HepG2 (cell line): Measurements from ENCODE around the gene CYP2W1. TPM values are rescaled to one million over a fixed set of nuclear protein-coding genes. Genes with fewer than 3 reads are reported as not detected.
A peak's percentile ranks its signal among the peaks of the same experiment; 100 is the strongest.

Experiments used
- AGO1 ChIP-seq: fragments of 200-400 bp; formaldehyde crosslinking; IDR thresholded peaks from 2 replicates; pipeline ENCODE4 v1.6.1; 2017; ENCODE audit warnings: mild to moderate bottlenecking, low read depth, low read length, moderate library complexity; ENCODE audit not compliant: poor library complexity, severe bottlenecking
- EED ChIP-seq: sonication (generic); formaldehyde crosslinking; IDR thresholded peaks from 2 replicates; pipeline ENCODE4 v1.5.0; 2020; ENCODE audit warnings: mild to moderate bottlenecking, missing genetic modification reagents
- GLMP ChIP-seq: sonication (generic); formaldehyde crosslinking; IDR thresholded peaks from 2 replicates; pipeline ENCODE4 v1.9.0; 2021; ENCODE audit warnings: missing genetic modification reagents, mild to moderate bottlenecking, borderline replicate concordance
- PCBP1 ChIP-seq: fragments of 200-400 bp; formaldehyde crosslinking; IDR thresholded peaks from 2 replicates; pipeline ENCODE4 v1.6.1; 2017; ENCODE audit warnings: mild to moderate bottlenecking, low read depth, low read length, borderline replicate concordance
- TMF1 ChIP-seq: sonication (generic); formaldehyde crosslinking; IDR thresholded peaks from 2 replicates; pipeline ENCODE4 v1.8.1; 2022; ENCODE audit warnings: low read depth, missing genetic modification reagents
- ZBTB33 ChIP-seq: sonication (generic); formaldehyde crosslinking; IDR thresholded peaks from 2 replicates; pipeline ENCODE4 v1.4.0; 2020; ENCODE audit warnings: missing genetic modification reagents
- ZNF230 ChIP-seq: sonication (generic); formaldehyde crosslinking; IDR thresholded peaks from 2 replicates; pipeline ENCODE4 v1.4.0; 2020; ENCODE audit warnings: mild to moderate bottlenecking, missing genetic modification reagents
- ZNF501 ChIP-seq: sonication (generic); formaldehyde crosslinking; IDR thresholded peaks from 2 replicates; pipeline ENCODE4 v1.5.1; 2020; ENCODE audit warnings: mild to moderate bottlenecking, moderate library complexity, missing genetic modification reagents
- ZNF879 ChIP-seq: sonication (generic); formaldehyde crosslinking; IDR thresholded peaks from 2 replicates; pipeline ENCODE4 v1.8.1; 2023; ENCODE audit warnings: missing genetic modification reagents
- polyA plus RNA-seq, 8 experiments: library from polyadenylated mRNA; depleted of rRNA in 3 of 8; stranded (reverse) in 7 of 8; unstranded in 1 of 8; fragments of >200 nt; fragmentation: Illumina TruSeq in 4 of 8; extraction: Trizol in 4 of 8; gene quantifications; 2 replicates each; pipeline versions ENCODE4 v1.2.1 to v1.2.3, GENCODE V29; 2011 to 2016; ENCODE audit warnings: low read depth in 4 of 8, missing spikeins in 1 of 8, mixed read lengths in 1 of 8; ENCODE audit not compliant: insufficient read depth in 1 of 8
- total RNA-seq, 5 experiments: library from RNA; depleted of rRNA; stranded (reverse); fragments of >200 nt; fragmentation: Illumina TruSeq; extraction: Trizol; gene quantifications; 2 replicates each; pipeline ENCODE4 v1.2.3, GENCODE V29; 2016; ENCODE audit warnings: low read depth in 1 of 5
- TF ChIP-seq, protein P1 (sequence below): sonication (generic); formaldehyde crosslinking; IDR thresholded peaks from 2 replicates; pipeline ENCODE4 v1.4.0; 2020; ENCODE audit warnings: missing genetic modification reagents
- TF ChIP-seq, protein P2 (sequence below): sonication (generic); formaldehyde crosslinking; IDR thresholded peaks from 2 replicates; pipeline ENCODE4 v1.5.0; 2020; ENCODE audit warnings: missing genetic modification reagents
- TF ChIP-seq, protein P3 (sequence below): IDR thresholded peaks from 2 replicates; pipeline ENCODE4 v1.6.1; 2016; ENCODE audit warnings: low read depth, borderline replicate concordance
- TF ChIP-seq, protein P4 (sequence below), 2 experiments: sonication (generic) in 1 of 2; formaldehyde crosslinking in 1 of 2; IDR thresholded peaks; 2 replicates each; pipeline versions ENCODE4 v1.5.1 to v1.6.1; 2011 to 2020; ENCODE audit warnings: borderline replicate concordance in 1 of 2, low read depth in 1 of 2, low read length in 1 of 2, mild to moderate bottlenecking in 1 of 2, missing genetic modification reagents in 1 of 2, moderate library complexity in 1 of 2
- TF ChIP-seq, protein P5 (sequence below): sonication (generic); formaldehyde crosslinking; IDR thresholded peaks from 2 replicates; pipeline ENCODE4 v1.5.1; 2020; ENCODE audit warnings: missing genetic modification reagents, mild to moderate bottlenecking, borderline replicate concordance

CYP2W1 gene
- total and polyA plus RNA-seq, 2 of the 13 experiments (the other 11 are each of a cell fraction or from before 2014, with no cell fraction given): 19.5 to 31.7 TPM

- TF ChIP-seq, protein P1, sequence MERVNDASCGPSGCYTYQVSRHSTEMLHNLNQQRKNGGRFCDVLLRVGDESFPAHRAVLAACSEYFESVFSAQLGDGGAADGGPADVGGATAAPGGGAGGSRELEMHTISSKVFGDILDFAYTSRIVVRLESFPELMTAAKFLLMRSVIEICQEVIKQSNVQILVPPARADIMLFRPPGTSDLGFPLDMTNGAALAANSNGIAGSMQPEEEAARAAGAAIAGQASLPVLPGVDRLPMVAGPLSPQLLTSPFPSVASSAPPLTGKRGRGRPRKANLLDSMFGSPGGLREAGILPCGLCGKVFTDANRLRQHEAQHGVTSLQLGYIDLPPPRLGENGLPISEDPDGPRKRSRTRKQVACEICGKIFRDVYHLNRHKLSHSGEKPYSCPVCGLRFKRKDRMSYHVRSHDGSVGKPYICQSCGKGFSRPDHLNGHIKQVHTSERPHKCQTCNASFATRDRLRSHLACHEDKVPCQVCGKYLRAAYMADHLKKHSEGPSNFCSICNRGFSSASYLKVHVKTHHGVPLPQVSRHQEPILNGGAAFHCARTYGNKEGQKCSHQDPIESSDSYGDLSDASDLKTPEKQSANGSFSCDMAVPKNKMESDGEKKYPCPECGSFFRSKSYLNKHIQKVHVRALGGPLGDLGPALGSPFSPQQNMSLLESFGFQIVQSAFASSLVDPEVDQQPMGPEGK (CRISPR knock-in tag): peak; percentile 10; the same call in 1 of the 2 replicates
- TF ChIP-seq, protein P2, sequence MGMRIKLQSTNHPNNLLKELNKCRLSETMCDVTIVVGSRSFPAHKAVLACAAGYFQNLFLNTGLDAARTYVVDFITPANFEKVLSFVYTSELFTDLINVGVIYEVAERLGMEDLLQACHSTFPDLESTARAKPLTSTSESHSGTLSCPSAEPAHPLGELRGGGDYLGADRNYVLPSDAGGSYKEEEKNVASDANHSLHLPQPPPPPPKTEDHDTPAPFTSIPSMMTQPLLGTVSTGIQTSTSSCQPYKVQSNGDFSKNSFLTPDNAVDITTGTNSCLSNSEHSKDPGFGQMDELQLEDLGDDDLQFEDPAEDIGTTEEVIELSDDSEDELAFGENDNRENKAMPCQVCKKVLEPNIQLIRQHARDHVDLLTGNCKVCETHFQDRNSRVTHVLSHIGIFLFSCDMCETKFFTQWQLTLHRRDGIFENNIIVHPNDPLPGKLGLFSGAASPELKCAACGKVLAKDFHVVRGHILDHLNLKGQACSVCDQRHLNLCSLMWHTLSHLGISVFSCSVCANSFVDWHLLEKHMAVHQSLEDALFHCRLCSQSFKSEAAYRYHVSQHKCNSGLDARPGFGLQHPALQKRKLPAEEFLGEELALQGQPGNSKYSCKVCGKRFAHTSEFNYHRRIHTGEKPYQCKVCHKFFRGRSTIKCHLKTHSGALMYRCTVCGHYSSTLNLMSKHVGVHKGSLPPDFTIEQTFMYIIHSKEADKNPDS: no peak
- TF ChIP-seq, protein P3, sequence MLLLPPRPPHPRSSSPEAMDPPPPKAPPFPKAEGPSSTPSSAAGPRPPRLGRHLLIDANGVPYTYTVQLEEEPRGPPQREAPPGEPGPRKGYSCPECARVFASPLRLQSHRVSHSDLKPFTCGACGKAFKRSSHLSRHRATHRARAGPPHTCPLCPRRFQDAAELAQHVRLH (CRISPR knock-in tag): no peak
- TF ChIP-seq ZNF879 (CRISPR knock-in tag): no peak
- TF ChIP-seq TMF1 (CRISPR knock-in tag): no peak
- TF ChIP-seq GLMP (CRISPR knock-in tag): no peak
- TF ChIP-seq ZNF501: no peak
- no peak for TF ChIP-seq ZNF230 (CRISPR knock-in tag)
- TF ChIP-seq EED: 0 out of 2 replicates have a peak, but pooled peaks have one; percentile 40
- peak; percentile 71 for TF ChIP-seq AGO1
- TF ChIP-seq, protein P4, sequence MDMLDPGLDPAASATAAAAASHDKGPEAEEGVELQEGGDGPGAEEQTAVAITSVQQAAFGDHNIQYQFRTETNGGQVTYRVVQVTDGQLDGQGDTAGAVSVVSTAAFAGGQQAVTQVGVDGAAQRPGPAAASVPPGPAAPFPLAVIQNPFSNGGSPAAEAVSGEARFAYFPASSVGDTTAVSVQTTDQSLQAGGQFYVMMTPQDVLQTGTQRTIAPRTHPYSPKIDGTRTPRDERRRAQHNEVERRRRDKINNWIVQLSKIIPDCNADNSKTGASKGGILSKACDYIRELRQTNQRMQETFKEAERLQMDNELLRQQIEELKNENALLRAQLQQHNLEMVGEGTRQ (IDR thresholded peaks at IDR 0.05; ENCODE audit: low read depth, low read length): no peak
- TF ChIP-seq, protein P4 (CRISPR knock-in tag; IDR thresholded peaks at IDR 0.05; ENCODE audit: borderline replicate concordance): no peak
- TF ChIP-seq, protein P5, sequence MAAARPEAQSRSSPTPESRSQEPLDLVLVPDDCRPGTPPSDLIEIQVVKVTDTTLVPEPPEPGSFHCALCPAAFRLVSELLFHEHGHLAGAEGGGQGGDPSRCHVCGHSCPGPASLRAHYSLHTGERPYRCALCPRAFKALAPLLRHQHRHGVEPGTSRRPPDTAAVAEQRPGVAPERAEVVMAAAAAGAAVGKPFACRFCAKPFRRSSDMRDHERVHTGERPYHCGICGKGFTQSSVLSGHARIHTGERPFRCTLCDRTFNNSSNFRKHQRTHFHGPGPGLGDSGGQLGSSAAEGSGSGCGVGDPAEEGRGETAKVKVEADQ (CRISPR knock-in tag): no peak
- TF ChIP-seq PCBP1: 0 out of 2 replicates have a peak, but pooled peaks have one; percentile 28
- peak; percentile 73 for TF ChIP-seq ZBTB33 (CRISPR knock-in tag)
These were observed 7.5 kb downstream of the CYP2W1 start (continued) for GRCh38 chr7:990352-990932.
